ENCODE results near the gene TXNL4B.

TXNL4B gene

DNA sequence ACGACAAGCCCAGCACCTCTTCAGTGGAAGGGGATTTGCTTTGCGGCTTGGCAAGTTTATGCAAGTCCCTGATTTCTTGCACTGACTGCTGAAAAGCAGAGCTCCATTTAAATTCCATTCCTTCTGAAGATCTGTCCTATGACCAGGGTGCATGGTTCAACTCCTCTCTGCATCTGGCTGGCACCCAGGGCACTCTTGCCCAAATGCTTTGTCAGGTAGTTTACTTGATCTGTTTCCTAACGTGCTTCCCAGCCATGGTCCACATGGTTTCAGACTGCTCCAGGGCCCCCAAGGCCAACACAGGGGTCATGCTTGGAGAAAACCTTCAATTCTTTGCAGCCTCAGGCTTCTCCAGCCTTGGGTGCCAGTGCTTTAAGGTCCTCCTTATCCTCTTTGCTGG, 50.4 kb downstream of the TXNL4B start:
- H3K4me3 Mint-ChIP-seq: no peak overlapping the region
- H3K36me3 Mint-ChIP-seq (ENCODE audit: low read depth): peaks cover 26% of the 10 kb centered on the region
- H3K27me3 Mint-ChIP-seq: no peaks in the 10 kb centered on the region
- H3K4me1 Mint-ChIP-seq (ENCODE audit: low read depth): no peaks in the 10 kb centered on the region
- H3K27ac Mint-ChIP-seq: no peak overlapping the region
- no peaks in the 10 kb centered on the region for H3K9me3 Mint-ChIP-seq

- H3K27ac Mint-ChIP-seq: no peak overlapping the region
- H3K36me3 Mint-ChIP-seq (ENCODE audit: low read depth): peaks cover 26% of the 10 kb centered on the region
- H3K4me1 Mint-ChIP-seq (ENCODE audit: low read depth): no peaks in the 10 kb centered on the region
- H3K27me3 Mint-ChIP-seq: no peaks in the 10 kb centered on the region
- no peak overlapping the region for H3K4me3 Mint-ChIP-seq
- no peaks in the 10 kb centered on the region for H3K9me3 Mint-ChIP-seq
These were observed 51.2 kb downstream of the TXNL4B start for GRCh38 chr16:72042157-72042660.

DNA sequence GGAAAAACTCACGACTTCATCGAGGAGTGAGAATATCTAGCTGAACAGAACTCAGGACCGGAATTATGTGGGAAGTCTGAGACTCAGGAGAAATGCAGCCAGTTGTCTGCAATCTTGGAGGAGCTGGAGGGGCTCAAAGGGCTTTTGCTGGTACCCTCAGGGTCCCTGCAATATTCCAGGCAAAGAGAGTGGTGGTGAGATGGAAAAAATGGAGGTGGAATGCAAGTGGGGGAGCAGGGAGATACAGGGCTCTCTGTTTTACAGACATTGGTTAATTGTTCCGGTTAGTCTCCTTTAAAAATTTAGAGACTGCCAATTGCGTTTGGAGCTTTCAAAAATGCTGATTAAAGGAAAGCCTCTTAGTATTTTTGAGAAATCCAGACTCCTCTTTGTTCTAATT, 57.3 kb downstream of the TXNL4B start:
- Mint-ChIP-seq H3K9me3 (no peaks in the 10 kb centered on the region), H3K4me3 (no peak overlapping the region)

More for the DNA sequence above, 57.3 kb downstream of the TXNL4B start:
- Mint-ChIP-seq H3K27ac (no peak overlapping the region), H3K27me3 (no peaks in the 10 kb centered on the region), H3K36me3 (ENCODE audit: low read depth) (peaks cover 8% of the 10 kb centered on the region), H3K4me1 (ENCODE audit: low read depth) (no peaks in the 10 kb centered on the region)

All from stimulated activated naive CD8-positive, alpha-beta T cell treated with anti-CD3 and anti-CD28 coated beads, Interleukin-15, Interleukin-2, amounts not matched to agents 100 ng/mL and 50 ng/mL, for 24 hours (primary cell).